ENCODE data around the gene PDZD4.
A peak's percentile ranks its signal among the peaks of the same experiment; 100 is the strongest.

Gene PDZD4

DNA sequence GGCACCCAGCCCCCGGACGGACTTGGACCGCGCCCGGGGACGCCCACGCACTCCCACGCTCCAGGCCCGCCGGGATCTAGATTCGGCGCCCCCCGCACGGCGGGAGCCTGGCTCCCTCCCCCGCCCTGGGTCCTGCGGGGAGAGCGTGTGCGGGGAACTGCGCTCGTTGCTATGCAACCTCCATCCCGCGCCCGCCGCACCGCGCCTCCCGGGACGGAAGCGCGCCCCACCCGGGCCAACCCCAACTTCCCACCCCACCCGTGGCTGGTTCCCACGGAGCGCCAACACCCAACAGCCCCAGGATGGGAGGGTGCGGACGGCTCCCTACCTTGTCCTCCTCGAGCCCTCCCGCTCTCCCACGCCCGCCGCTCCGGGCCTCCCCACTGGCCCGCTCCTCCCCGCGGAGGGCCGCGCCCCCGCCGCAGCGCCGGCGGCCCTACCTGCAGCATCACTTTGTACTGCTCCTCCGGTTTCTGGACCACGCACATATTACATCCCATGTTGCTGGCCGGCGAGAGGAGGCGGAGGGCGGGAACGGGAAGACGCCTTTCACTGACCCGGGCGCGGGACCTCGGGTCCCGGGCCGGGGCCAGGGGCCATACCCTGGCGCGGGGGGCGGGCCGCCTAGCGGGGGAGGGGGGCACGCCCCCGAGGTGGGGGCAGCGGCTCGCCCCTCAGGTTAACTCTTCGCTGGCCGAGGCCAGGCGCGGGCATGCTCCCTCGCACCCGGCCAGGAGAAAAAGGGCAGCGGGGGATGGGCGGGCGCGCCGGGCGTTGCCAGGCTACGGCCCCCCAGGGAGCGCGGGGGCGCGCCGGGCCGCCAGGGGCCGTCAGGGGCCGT, at the start of gene PDZD4:
TSS of gene PDZD4 (minus strand) at position 746 of the 841 bp plus-strand sequence. CDS start at position 500, 246 bp downstream.
- DNase-seq: no peak

DNA sequence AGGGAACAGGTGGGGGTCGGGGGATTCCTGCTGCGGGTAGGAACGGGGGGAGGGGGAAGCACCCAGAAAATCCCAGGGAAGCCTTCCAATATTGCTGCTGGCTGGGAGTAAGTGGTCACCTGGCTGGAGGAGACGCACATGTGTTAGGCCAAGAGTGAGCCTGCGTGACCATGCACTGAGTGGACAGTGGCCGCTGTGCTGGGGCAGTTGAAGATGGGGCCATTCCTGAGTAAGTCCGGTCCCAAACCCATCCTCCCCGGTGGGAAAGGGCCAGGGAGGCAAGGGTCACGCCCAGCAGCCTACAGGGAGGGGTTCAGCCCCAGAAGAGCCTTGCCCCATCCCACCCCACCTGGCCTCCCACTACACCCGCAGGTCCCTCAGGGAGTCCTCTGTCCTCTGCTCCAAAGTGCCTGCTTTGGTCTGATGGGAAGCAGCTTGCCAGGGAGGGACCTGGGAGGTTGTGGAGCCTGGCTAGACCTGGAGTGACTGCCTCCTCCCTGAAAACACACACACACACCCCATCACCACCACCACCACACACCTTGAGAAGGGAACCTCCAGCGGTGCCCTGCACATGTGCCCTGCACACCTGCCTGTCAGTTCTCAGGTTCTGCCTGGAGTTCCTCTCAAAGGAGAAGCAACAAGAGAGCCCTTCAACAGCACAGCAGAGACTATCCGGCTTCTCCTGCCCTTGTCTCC, 49.5 kb upstream of the PDZD4 start:
- DNase-seq: no peak

DNA sequence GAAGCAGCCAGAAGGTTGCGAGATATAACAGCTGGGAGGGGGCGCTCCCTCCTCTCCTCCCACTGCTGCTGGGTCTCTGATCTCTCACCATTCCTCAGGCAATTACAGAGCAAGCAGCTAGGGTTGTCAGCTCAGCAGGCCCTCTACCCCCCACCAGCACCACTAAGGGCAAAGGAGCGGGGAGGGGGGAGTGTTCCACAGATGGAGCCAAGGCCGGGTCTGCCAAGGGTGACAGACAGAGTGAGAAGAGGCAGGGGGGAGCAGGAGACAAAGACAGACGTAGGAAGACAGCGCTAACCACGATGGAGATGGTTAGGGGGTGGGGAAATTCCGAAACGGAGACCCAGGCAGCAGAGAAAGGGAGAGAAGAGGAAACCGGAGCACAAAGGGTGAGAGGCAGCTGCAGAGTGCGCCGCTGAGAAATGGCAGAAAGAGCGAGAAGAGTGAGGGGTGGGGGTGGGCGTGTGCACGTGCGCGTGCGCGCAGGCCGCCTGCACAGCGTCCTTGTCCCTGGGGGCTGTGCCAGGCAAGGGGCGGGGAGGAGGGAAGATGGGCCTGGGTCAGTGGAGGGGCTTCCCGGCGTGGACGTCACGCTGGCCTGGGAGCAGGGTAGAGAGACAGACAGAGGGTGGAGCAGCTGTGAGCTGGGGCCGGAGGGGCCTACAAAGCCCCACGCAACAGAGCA, 48.8 kb upstream of the PDZD4 start:
- DNase-seq: peak; percentile 63

- DNase-seq: no peak
Measured at GRCh38 chrX:153878345-153878744, 48.0 kb upstream of the PDZD4 start.

- no peak for DNase-seq
Measured at GRCh38 chrX:153877571-153878261, 47.4 kb upstream of the PDZD4 start.

- no peak for DNase-seq
Measured at GRCh38 chrX:153876112-153876491, 45.8 kb upstream of the PDZD4 start.

- DNase-seq: no peak
Measured at GRCh38 chrX:153875391-153876111, 45.2 kb upstream of the PDZD4 start.

DNA sequence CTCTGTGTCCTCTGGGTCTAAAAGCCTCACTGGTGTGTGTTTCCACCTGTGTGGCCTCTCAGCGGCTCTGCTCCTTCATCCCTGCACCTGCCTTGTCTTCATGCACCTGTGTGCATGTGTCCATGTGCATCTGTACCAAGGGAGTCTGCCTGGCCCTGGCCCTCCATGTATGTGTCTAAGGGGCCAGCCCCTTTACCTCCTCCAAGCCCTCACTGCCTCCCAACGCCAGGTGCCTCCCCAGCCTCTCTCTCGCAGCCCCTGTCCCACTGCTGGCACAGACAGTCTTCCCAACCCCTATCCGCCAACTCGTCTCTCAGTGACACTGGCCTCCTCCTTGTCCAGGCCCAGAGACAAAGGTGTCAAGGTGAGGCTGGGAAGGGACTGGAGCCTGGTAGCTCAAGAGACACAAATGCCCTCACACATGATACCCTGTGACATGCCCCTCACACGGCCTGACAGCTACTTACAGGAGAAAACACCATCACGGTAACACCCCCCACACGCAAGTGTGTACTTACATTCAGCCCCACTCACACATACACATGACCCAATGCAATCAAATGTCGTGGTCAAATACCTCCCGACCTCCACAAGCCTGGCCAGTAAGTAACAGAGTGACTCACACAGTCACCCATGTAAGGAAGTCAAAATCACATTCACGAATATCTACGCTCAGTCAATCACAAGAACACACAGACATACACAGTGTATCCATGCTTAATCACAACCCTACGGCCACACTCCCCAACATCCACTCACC, 44.2 kb upstream of the PDZD4 start:
- DNase-seq: no peak

- DNase-seq: no peak
Measured at GRCh38 chrX:153874085-153874365, 43.7 kb upstream of the PDZD4 start.

DNA sequence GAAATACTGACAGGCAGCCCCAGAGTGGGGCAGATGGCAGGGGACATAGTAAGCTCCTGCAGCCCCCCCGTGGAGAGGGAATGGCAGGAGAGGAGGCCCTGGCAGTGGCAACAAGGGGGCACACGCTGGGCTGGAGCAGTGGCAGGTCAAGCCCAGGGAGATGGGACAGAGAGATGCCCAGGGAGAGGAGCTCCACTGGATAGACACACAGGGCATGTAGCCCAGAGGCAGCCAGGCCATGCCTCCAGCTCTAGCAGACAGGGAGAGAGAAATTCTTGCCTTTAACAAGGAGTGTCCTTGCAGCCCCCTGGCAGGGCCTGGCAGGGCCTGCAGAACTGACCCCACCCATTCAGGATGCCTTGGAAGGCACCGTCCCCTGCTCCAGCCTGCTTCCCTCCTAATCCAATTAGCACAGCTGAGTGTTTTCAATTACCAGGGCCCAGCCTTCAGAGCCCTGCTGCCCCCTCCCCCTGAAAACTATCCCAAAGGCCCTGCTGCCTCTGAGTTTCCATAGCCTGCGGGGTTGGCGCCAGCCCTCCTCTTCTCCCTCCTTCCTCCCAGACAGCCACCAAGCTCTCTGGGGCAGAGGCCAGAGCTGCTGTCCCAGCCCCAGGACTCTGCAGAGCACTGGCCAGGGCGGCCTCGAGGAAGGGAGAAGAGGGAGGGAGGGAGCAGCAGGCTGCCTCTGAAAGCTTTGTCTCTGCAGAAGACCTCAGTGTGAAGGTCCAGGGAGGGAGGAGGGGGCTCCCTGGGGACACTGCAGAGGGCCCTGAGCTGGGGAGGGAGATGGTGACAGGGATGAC, 43.1 kb upstream of the PDZD4 start:
- no peak for DNase-seq

DNA sequence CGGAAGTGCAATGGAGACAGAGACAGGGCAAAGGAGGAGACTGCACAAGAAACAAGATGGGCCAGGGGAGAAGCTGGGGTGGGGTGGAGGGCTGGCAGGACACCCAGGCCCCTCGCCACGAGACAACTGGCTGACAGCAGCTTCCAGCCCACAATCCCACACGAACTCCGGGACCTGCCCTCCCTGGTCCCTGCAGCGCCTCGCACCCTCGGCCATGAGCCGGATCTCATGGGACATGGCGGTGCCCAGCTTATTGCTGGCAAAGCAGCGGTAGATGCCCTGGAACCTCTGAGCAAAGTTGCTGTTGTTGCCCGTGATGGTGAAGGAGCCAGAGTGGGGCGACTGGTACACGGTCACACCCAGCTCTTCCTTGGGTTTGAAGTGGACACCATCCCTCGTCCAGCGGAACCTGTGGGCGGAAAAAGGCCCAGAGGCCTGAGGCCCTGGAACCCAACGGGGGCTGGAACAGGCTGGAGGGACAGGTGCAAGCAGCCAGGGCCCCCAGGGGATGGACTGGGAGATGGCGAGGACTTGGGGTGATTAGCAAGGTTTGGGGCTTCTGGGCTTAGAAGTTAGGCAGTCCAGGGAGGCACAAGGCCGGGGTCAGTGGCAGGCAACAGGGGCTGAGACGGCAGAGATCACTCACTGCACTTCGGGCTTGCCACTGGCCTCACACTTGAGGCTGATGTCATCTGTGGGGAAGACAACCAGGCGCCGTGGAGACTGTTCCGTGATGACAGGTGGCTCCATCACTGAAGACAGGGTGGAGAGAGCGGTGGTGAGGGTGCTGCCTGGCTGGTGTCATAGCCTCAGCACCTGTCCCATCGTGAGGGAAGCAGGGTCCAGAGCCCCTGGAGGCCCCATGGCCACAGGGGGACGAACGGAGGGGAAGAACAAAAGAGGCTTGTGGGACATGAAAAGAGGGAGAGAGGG, 41.9 kb upstream of the PDZD4 start:
- DNase-seq: no peak

DNA sequence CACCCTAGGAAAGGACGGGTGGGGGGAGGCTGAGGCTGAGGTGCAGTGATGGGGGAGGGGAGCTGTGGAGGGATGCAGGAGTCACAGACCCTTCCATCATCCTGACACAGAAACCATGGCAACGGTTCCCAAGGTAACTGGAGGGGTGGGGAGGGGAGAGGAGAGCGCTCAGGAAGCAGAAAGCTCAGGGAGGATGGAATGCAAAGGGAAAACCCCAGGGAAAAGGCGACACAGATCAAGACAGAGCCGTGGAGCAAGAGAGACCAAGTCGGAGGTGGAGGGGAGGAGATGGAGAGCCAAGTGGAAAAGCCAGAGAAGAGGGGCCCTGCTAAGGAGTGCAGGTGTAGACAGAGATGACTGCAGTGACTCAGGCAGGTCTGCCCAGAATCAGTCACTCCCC, 41.1 kb upstream of the PDZD4 start:
- no peak for DNase-seq

- DNase-seq: no peak
Measured at GRCh38 chrX:153870791-153871360, 40.5 kb upstream of the PDZD4 start.

DNA sequence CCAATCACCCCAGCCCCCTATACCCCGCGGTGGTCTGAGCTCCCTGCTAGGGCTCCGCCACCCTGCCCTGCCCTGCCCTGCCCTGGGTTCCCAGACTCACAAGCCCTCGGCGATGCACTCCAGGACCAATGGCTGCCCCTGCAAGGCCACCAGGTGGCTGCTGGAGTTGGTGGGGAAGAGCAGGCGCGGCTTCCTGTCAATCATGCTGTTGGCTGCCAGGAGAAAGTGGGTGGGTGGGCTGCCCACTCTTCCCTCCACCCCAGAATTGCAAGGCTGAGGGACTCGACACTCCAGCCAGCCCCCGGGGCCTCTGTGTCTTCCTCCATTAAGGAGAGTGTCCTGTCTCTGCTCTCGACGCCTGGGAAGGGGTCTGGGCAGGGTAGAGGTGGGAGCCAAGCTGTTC, 39.9 kb upstream of the PDZD4 start:
- DNase-seq: no peak

- no peak for DNase-seq
Measured at GRCh38 chrX:153869473-153870287, 39.3 kb upstream of the PDZD4 start.

GRCh38 chrX:153868576-153869472, 38.5 kb upstream of the PDZD4 start:
- no peak for DNase-seq

GRCh38 chrX:153867671-153868070, 37.3 kb upstream of the PDZD4 start:
- no peak for DNase-seq

DNA sequence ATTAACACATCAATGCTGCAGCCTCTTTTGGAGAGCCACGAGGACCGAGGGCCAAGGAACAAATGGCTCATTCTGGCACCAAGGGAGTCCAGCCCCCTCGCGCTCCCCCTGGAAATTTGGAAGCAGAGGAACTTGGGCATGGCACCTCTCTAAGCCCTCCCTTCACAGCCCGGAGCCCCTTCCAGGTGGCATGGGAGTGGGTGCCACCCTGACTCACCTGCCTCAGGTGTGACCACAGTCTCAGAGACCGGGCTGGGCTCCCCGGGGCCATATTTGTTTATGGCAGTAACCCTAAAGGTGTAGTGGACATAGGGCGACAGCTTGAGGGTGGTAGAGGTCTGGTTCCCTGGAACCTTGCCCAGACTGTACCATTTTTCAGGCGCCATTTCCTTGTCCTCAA, 36.8 kb upstream of the PDZD4 start:
- no peak for DNase-seq

All from DMS79 (cell line).